ENCODE results near the gene CD27. TPM values are rescaled to one million over a fixed set of nuclear protein-coding genes. Genes with fewer than 3 reads are reported as not detected.

The CD27 gene
- total RNA-seq, 4 donors from 2014 or later: 1.1 to 16.8 (median 2.3) TPM; not detected in 1

DNA sequence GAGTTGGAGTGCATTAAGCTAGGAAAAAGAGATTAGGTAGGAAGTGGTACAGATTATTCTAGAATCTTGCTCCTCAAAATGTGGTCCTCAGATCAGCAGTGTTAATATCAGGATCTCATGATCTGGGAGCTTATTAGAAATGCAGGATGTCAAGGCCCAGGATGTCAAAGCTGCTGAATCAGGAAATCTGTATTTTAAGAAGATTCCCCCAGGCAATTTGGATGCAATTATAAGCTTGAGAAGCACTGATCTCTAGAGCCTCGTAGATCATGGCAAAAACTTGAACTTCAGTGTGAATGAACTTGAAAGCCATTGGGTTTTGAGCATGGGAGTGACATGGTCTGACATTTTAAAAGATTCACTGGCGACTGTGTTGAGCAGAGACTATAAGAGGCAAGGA, 55.7 kb downstream of the CD27 start:
- Histone ChIP-seq H3K36me3 (peaks cover 0 to 5% (median 0%) of the 10 kb centered on the region in 4 donors), H3K4me3 (no peak overlapping the region), H3K4me1 (peaks cover 0 to 3% (median 2%) of the 10 kb centered on the region in 4 donors), H3K27me3 (no peaks in the 10 kb centered on the region), H3K27ac (no peak overlapping the region), H3K9me3 (no peaks in the 10 kb centered on the region)
- in situ Hi-C loops (cut with MboI; ENCODE audit: low pct_ligation_motif_present in 1 of 4, low pct_unique_long_range_greater_than_20kb in 1 of 4, low sequenced_read_pairs in 3 of 4) (no loop called here), intact Hi-C loops (cut with DNase I; ENCODE audit: low total_unique reads) (no loop called here)
- no peak for TF ChIP-seq POLR2AphosphoS5 (IDR thresholded peaks at IDR 0.05)
- TF ChIP-seq, protein P1, sequence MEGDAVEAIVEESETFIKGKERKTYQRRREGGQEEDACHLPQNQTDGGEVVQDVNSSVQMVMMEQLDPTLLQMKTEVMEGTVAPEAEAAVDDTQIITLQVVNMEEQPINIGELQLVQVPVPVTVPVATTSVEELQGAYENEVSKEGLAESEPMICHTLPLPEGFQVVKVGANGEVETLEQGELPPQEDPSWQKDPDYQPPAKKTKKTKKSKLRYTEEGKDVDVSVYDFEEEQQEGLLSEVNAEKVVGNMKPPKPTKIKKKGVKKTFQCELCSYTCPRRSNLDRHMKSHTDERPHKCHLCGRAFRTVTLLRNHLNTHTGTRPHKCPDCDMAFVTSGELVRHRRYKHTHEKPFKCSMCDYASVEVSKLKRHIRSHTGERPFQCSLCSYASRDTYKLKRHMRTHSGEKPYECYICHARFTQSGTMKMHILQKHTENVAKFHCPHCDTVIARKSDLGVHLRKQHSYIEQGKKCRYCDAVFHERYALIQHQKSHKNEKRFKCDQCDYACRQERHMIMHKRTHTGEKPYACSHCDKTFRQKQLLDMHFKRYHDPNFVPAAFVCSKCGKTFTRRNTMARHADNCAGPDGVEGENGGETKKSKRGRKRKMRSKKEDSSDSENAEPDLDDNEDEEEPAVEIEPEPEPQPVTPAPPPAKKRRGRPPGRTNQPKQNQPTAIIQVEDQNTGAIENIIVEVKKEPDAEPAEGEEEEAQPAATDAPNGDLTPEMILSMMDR (IDR thresholded peaks at IDR 0.05): no peak
- no peak for TF ChIP-seq EP300 (IDR thresholded peaks at IDR 0.05; ENCODE audit: low read depth)
- TF ChIP-seq POLR2A (IDR thresholded peaks at IDR 0.05): no peak
- no peak for DNase-seq
- 92 to 100% methylated on average over 1 to 2 of the region's 2 CpGs for WGBS, 2 donors (ENCODE audit: low coverage in 1 of 2)

Other genes starting within 250 kb of the CD27 start
- gene CD9, start 244.6 kb upstream of the CD27 start, total RNA-seq: 100 to 1,000 TPM; 207 to 668 (median 481) TPM
- gene PLEKHG6, start 134.3 kb upstream of the CD27 start, total RNA-seq: 100 to 1,000 TPM; 142 to 373 (median 198) TPM
- 100 to 1,000 TPM; 229 to 317 (median 258) TPM for gene TNFRSF1A, start 102.9 kb upstream of the CD27 start, total RNA-seq
- 100 to 1,000 TPM; 151 to 757 (median 502) TPM for gene SCNN1A, start 69.4 kb upstream of the CD27 start, total RNA-seq
- gene LTBR, start 60.8 kb upstream of the CD27 start, total RNA-seq: 100 to 1,000 TPM; 148 to 367 (median 208) TPM
- 10 to 100 TPM; 47.6 to 99.1 (median 79.3) TPM for gene TAPBPL, start 7.1 kb downstream of the CD27 start, total RNA-seq
- 10 to 100 TPM in 3 of 4 donors, 1 to 10 TPM in 1; 2.6 to 23.1 (median 17.7) TPM for gene VAMP1, start 25.7 kb downstream of the CD27 start, total RNA-seq
- gene MRPL51, start 48.3 kb downstream of the CD27 start, total RNA-seq: 10 to 100 TPM in 3 of 4 donors, 1 to 10 TPM in 1; 2.6 to 49.7 (median 40.9) TPM
- 10 to 100 TPM; 18.3 to 20.2 (median 19.2) TPM for gene NCAPD2, start 49.1 kb downstream of the CD27 start, total RNA-seq
- gene GAPDH, start 89.6 kb downstream of the CD27 start, total RNA-seq: 1,000 to 10,000 TPM; 1,806 to 2,946 (median 2,333) TPM
- gene IFFO1, start 111.1 kb downstream of the CD27 start, total RNA-seq: 10 to 100 TPM in 1 of 4 donors, 1 to 10 TPM in 3; 6.1 to 54.2 (median 8.0) TPM
- 100 to 1,000 TPM in 1 of 4 donors, 10 to 100 TPM in 3; 12.8 to 167 (median 30.5) TPM for gene NOP2, start 123.3 kb downstream of the CD27 start, total RNA-seq
- gene CHD4, start 162.4 kb downstream of the CD27 start, total RNA-seq: 100 to 1,000 TPM; 142 to 165 (median 154) TPM
- 10 to 100 TPM; 27.9 to 50.1 (median 30.2) TPM for gene LPAR5, start 191.0 kb downstream of the CD27 start, total RNA-seq
- 1 to 10 TPM in 3 of 4 donors, not detected in 1; 2.2 to 2.9 (median 2.7) TPM for gene ACRBP, start 202.5 kb downstream of the CD27 start, total RNA-seq
- gene ING4, start 218.2 kb downstream of the CD27 start, total RNA-seq: 100 to 1,000 TPM in 1 of 4 donors, 10 to 100 TPM in 3; 41.8 to 165 (median 56.6) TPM
- 10 to 100 TPM; 34.8 to 49.4 (median 42.8) TPM for gene ZNF384, start 244.4 kb downstream of the CD27 start, total RNA-seq

All from transverse colon (tissue), 4 donors.